Measurements from ENCODE around the gene BIRC5. TPM values are rescaled to one million over a fixed set of nuclear protein-coding genes. Genes with fewer than 3 reads are reported as not detected.
A peak's percentile ranks its signal among the peaks of the same experiment; 100 is the strongest.

The BIRC5 gene
- total RNA-seq, 1 experiment from 2014 or later: 140 TPM

GRCh38 chr17:78186692-78187595, 27.1 kb upstream of the BIRC5 start, which contains the start of the genes AFMID and TK1:
AFMID (plus strand) TSS chr17:78187362; CDS start chr17:78187371, 9 bp downstream.
TK1 (minus strand) TSS chr17:78187052; CDS start chr17:78186994, 58 bp downstream.
- Histone ChIP-seq H3K4me1 (ENCODE audit: control insufficient read depth in 1 of 2, insufficient read depth in 2 of 2, low read length in 2 of 2) (peaks cover 22 to 55% of the 10 kb centered on the region in 2 experiments), H2AFZ (ENCODE audit: low read depth, low read length, poor library complexity, severe bottlenecking) (no peak within 1 kb of the TSS), H3K4me2 (ENCODE audit: low read length) (peak within 1 kb of the TSS; percentile 99), H4K20me1 (ENCODE audit: insufficient read depth) (0 out of 2 replicates have a peak, but pooled peaks cover 3% of the 10 kb centered on the region), H3K9me3 (ENCODE audit: control insufficient read depth in 1 of 2, insufficient read depth in 1 of 2, low read depth in 1 of 2, low read length in 2 of 2) (no peaks in the 10 kb centered on the region), H3K27me3 (ENCODE audit: insufficient read depth, low read length) (no peaks in the 10 kb centered on the region), H3K27ac (ENCODE audit: low read depth, low read length) (peak within 1 kb of the TSS; percentile 78), H3K9ac (ENCODE audit: low read length) (peak within 1 kb of the TSS; percentile 98), H3K4me3 (replicated peaks in 1 of 2; ENCODE audit: low read depth in 1 of 2, low read length in 2 of 2) (peak within 1 kb of the TSS; percentile 94 to 95), H3K9me2 (ENCODE audit: insufficient read depth) (no peaks in the 10 kb centered on the region), H3K36me3 (ENCODE audit: control insufficient read depth in 1 of 2, insufficient read depth in 2 of 2, low read length in 2 of 2) (peaks cover 30 to 42% of the 10 kb centered on the region in 2 experiments), H3K79me2 (ENCODE audit: insufficient read depth, low read length) (peaks cover 79% of the 10 kb centered on the region)
- peak; percentile 99 for DNase-seq (ENCODE audit: low read depth, low spot score)
- ChIA-PET CTCF (interaction anchor here (0.8 to 2.8 kb wide), 18 partner anchors 9 to 235 kb away, joined by 3 to 14 read pairs (median 5); no protein-coding TSS in a partner anchor), RAD21 (ENCODE audit: low non-redundant PET in 1 of 2, low total read pairs in 2 of 2, uncharacterized antibody in 2 of 2, unreplicated experiment in 2 of 2) (interaction anchor here (0.5 to 1.4 kb wide), 6 partner anchors 20 to 102 kb away, joined by 3 to 9 read pairs (median 4); partner anchors contain the start of gene TMC6 (in 1 of the 2)), POLR2A (interaction anchor here (0.6 to 4.1 kb wide), 35 partner anchors 9 to 229 kb away, joined by 3 to 77 read pairs (median 4); partner anchors contain the start of genes BIRC5, TMC6, TMC8 and TNRC6C)
- intact Hi-C loops (cut with micrococcal nuclease): loop anchor here (1.0 to 2.0 kb wide), 3 partner anchors 18 to 47 kb away; partner anchors contain the start of genes BIRC5 and SYNGR2
- no TSS peak for BruUV-seq (replicated peaks)
- peak; percentile 88 for ATAC-seq
- TF ChIP-seq EZH2 (IDR thresholded peaks at IDR 0.05): no peak
- TF ChIP-seq ELF1 (IDR thresholded peaks at IDR 0.05; ENCODE audit: borderline replicate concordance, low read depth): no peak
- peak; percentile 34 to 95 (median 74); a peak in 5 of 6 replicates for TF ChIP-seq CTCF (IDR thresholded peaks at IDR 0.05 in 2 of 3, conservative IDR thresholded peaks at IDR 0.05 in 1 of 3; ENCODE audit: borderline replicate concordance in 1 of 3, insufficient read depth in 1 of 3, low read depth in 2 of 3, low read length in 2 of 3)
- no peak for TF ChIP-seq ZNF274 (IDR thresholded peaks at IDR 0.05; ENCODE audit: low read depth, low read length)
- peak; percentile 100 for TF ChIP-seq POLR2AphosphoS5 (IDR thresholded peaks at IDR 0.05; ENCODE audit: low read depth, low read length)
- peak; percentile 89 for TF ChIP-seq MAX (IDR thresholded peaks at IDR 0.05)
- TF ChIP-seq SP1 (IDR thresholded peaks at IDR 0.05; ENCODE audit: low read depth): peak; percentile 95
- TF ChIP-seq SIN3A (IDR thresholded peaks at IDR 0.05; ENCODE audit: low read depth): peak; percentile 96
- no peak for TF ChIP-seq FOSL1 (IDR thresholded peaks at IDR 0.05; ENCODE audit: low read depth)
- TF ChIP-seq SRF (IDR thresholded peaks at IDR 0.05; ENCODE audit: low read depth): no peak
- peak; percentile 33; the same call in 1 of the 2 replicates for TF ChIP-seq ZFX (IDR thresholded peaks at IDR 0.05)
- no peak for TF ChIP-seq EZH2phosphoT487 (IDR thresholded peaks at IDR 0.05; ENCODE audit: borderline replicate concordance)
- TF ChIP-seq REST (IDR thresholded peaks at IDR 0.05; ENCODE audit: low read depth): no peak
- peak; percentile 99 for TF ChIP-seq POLR2A (IDR thresholded peaks at IDR 0.05; ENCODE audit: borderline replicate concordance, extremely low read depth, insufficient read depth, insufficient read length)
- TF ChIP-seq RAD21 (IDR thresholded peaks at IDR 0.05; ENCODE audit: low read depth): no peak
- peak; percentile 54 for TF ChIP-seq ZBTB33 (IDR thresholded peaks at IDR 0.05; ENCODE audit: extremely low read depth, insufficient replicate concordance, low read length)
- no peak for TF ChIP-seq JUND (IDR thresholded peaks at IDR 0.05)
- no peak for TF ChIP-seq CEBPB (IDR thresholded peaks at IDR 0.05; ENCODE audit: low read depth)

All from HCT116 (cell line).